GM03348 (cell line): ENCODE measurements around the gene AKAP10.
"Not testable (repeated sequence)": the region's sequence is repeated elsewhere in the genome, so short reads cannot be mapped to it uniquely, and the experiment has no call there.

Experiments used
- DNase-seq: peaks from one replicate; pipeline ENCODE4 v3.0.0; 2012; ENCODE audit warnings: low spot score

Gene AKAP10

GRCh38 chr17:19979917-19980770 lies 2.5 kb upstream of the AKAP10 start:
- DNase-seq = no peak

- no peak for DNase-seq
Measured at GRCh38 chr17:19978805-19979211, 1.2 kb upstream of the AKAP10 start.

GRCh38 chr17:19978209-19978802 lies 678 bp upstream of the AKAP10 start:
- no peak for DNase-seq

- DNase-seq = no peak
Measured at GRCh38 chr17:19975601-19976000, 2.0 kb downstream of the AKAP10 start.

GRCh38 chr17:19973156-19973555 lies 4.5 kb downstream of the AKAP10 start:
- no peak for DNase-seq

GRCh38 chr17:19962954-19963353 lies 14.7 kb downstream of the AKAP10 start:
- DNase-seq = not testable (repeated sequence)

GRCh38 chr17:19958023-19958422 lies 19.6 kb downstream of the AKAP10 start:
- peak; percentile 79 for DNase-seq

GRCh38 chr17:19955099-19955498 lies 22.5 kb downstream of the AKAP10 start:
- no peak for DNase-seq

- DNase-seq = not testable (repeated sequence)
Measured at GRCh38 chr17:19951411-19951810, 26.2 kb downstream of the AKAP10 start.

GRCh38 chr17:19950624-19951195 lies 26.9 kb downstream of the AKAP10 start:
- DNase-seq = not testable (repeated sequence)

- no peak for DNase-seq
Measured at GRCh38 chr17:19948116-19948943, 29.3 kb downstream of the AKAP10 start.

- no peak for DNase-seq
Measured at GRCh38 chr17:19946921-19947320, 30.7 kb downstream of the AKAP10 start.

- DNase-seq = no peak
Measured at GRCh38 chr17:19945009-19945626, 32.5 kb downstream of the AKAP10 start.

GRCh38 chr17:19943599-19943998 lies 34.0 kb downstream of the AKAP10 start:
- DNase-seq = no peak

GRCh38 chr17:19943026-19943425 lies 34.6 kb downstream of the AKAP10 start:
- no peak for DNase-seq

GRCh38 chr17:19940722-19941464 lies 36.7 kb downstream of the AKAP10 start:
- no peak for DNase-seq

- DNase-seq = no peak
Measured at GRCh38 chr17:19939993-19940721, 37.5 kb downstream of the AKAP10 start.

- DNase-seq = no peak
Measured at GRCh38 chr17:19938736-19939135, 38.9 kb downstream of the AKAP10 start.

- DNase-seq = no peak
Measured at GRCh38 chr17:19937522-19937921, 40.1 kb downstream of the AKAP10 start.

- no peak for DNase-seq
Measured at GRCh38 chr17:19935169-19935568, 42.5 kb downstream of the AKAP10 start.
